ACHN (cell line): ENCODE measurements around the gene NKG7.
"Not testable (repeated sequence)": the region's sequence is repeated elsewhere in the genome, so short reads cannot be mapped to it uniquely, and the experiment has no call there.

Experiments
- DNase-seq: peaks from one replicate; pipeline ENCODE4 v3.0.0-alpha.2; 2015
- in situ Hi-C: cut with HindIII; loops from 2 replicates; pipeline ENCODE4 v1.10.0; 2017; ENCODE audit warnings: low sequenced_read_pairs, low pct_ligation_motif_present, low pct_unique_long_range_greater_than_20kb

The NKG7 gene, protein sequence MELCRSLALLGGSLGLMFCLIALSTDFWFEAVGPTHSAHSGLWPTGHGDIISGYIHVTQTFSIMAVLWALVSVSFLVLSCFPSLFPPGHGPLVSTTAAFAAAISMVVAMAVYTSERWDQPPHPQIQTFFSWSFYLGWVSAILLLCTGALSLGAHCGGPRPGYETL

DNA sequence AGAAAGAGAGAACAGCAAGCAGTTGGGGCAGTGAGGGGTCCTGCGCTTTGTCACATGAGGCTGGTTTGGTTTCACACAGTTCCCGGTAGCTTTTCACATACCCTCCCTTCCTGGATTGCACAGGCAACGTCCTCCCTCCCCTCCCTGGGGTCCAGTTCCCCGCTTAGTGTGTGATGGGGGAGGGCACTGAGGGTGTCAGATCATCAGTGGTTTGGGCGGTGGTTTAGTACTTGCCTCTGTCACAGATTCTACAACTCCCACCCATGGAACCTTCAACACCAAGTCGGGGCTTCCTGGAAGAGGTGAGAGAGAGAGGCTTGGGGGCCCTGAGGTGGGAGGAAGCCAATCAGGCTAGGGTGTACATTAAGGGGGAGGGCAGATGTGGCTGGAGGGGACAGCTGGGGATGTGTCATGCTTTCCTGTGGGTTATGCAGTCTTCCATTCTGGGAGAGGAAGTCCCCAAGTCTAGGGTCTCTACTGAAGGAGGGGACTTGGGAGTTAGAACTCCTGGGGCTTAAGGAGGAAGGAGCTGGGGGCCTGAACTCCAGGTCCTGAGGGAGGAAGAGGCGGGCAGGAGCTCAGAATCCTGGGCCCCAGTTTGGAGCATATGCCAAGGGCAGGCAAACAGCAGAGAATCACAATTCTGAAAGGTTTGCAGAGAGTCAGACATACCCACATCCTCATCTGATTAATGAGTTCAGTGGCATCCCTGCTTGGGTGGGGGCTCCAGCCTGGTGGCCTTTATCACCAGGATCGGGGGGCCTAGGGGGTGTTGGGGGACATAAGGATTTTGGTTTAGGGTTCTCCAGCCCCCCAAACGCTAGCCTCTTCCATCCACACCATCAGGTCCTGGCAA lies at the start of gene NKG7:
Gene NKG7, minus strand, starts transcription at position 6 of the 856 bp plus-strand sequence. CDS start 119 bp downstream, outside the sequence.
- no peak for DNase-seq
- in situ Hi-C loops = no loop called here

DNA sequence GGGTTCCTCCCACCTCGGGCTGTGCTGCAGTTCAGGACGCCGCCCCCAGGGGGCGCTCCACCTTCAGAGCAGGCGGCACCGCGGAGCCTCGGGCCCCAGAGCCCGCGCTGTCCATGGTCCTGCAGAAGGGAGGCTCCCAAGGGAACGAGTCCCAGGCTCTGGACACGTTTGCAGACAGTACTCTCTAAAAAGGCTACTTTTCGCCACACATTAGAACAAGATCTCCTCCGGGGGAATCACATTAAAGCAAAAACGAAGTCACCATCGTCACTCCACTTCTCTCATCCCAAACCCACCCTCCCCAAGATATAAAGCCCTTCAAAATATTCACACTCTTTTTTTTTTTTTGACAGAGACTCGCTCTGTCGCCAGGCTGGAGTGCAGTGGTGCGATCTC lies 49.6 kb upstream of the NKG7 start:
- DNase-seq = peak; percentile 77
- in situ Hi-C loops = no loop called here

DNA sequence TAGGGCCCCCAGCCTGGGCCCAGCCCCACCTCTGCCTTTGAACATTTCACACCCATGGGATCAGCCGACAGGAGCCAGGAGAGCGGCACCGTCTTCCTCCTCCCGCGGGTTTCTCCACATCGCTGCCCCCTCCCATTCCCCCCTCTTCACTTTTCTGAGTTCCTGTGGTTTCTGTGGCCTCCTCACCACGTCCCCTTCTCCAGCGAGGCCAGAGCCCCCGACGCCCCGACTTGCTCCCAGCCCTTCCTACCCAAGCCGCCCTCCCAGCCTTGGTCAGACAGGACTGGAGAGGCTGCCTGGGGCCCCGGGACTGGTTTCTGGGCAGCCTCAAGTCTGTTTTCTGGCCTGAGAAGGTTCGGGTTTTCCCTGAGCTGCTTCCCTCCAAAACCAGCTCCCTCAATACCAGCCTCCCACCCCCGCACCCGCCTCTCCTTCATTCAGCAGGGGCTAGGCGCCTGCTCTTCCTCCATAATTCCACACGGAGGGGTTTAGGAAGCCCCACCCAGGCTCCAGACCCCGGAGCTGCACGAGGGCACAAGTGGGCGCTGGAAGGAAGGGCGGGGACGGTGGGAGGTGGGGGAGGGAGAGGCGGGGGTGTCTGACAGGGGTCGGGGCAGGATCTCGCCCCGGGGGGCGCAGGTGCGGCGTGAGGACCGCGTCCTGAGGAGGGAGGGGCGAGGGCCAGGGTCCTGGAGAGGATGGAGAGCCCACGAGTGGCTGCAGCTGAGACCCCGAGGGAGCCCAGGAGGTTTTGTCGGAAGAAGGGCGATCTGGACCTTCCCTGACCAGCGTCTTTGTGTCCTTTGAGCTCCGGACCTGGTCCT lies 49.0 kb upstream of the NKG7 start:
- DNase-seq = no peak
- in situ Hi-C loops = no loop called here

DNA sequence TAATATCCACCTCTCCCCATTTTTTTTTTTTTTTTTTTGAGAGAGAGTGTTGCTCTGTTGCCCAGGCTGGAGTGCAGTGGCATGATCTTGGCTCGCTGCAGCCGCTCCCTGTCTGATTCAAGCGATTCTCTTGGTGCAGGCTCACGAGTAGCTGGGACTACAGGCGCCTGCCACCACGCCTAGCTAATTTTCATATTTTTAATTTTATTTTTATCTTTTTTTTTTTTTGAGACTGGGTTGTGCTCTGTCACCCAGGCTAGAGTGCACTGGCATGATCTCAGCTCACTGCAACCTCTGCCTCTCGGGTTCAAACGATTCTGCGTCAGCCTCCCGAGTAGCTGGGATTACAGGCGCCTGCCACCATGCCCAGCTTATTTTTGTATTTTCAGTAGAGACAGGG lies 48.1 kb upstream of the NKG7 start:
- DNase-seq, in situ Hi-C loops: not testable (repeated sequence)

DNA sequence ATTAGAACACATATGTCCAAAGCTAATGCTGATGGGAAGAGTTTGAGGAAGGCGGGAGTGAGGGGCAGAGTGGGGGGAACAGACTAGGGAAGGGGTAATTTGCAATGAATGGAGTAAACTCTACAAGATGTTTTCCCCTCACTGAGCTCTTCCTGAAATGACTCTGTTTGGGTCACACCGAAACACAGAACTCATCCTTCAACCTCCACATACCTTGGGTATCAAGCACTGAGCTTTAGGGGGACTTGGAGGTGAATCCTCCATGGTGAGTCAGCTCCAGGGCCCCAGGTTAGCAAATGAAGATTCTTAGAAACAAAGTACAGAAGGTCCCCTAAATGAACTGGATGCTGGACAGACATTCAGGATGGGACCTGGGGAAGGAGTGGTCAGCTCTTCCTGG lies 46.3 kb upstream of the NKG7 start:
- in situ Hi-C loops = no loop called here
- DNase-seq = no peak

DNA sequence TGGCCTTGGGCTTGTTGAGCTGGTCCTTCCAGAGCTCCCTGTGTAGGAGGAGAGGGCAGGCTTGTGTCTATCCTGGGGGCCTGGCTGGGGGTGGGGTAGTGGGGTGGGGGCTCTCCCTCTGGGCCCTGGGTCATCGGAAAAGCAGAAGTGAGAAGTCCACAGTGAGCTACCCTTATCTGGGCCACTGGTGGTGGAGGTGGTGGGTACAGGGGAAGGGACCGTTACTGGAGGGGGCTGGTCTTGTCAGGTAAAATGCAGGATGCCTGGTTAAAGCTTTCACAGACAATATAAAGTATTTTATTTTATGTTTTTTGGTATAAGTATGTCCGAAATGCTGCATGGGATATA lies 45.3 kb upstream of the NKG7 start:
- DNase-seq = no peak
- in situ Hi-C loops = no loop called here

DNA sequence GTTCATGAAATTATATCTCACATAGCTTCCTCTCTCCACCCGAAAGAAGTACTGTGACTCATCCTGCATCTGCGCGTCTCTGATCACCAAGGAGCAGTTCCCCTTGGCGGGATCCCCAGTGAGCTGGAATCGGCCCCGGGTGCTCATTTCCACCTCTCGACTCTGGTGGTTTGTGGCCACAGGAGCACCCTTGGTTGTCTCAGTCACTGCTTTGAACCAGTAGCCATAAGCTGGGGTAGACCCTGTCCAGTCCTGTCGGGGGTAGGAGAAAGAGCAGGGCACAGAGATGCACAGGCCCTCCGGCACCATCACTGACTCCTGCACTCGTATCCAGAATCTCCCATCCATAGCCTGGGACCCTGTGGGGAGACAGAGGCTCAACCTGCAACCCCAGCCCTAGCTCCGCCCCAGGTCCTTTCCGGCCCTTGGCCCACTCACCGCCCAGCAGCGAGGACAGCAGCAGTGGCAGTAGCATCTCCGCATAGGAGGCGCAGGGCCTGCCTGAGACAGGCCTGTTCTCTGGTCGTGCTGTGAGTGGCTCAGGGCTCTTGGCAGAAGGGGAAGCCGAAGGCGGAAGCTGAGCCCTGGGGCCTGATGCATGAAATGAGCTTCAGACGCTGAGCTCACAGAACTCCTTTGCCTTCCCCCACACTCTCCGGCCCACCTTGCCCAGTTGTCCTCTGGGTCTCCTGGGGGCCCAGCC lies 44.8 kb upstream of the NKG7 start, which contains the start of gene SIGLEC10:
Gene SIGLEC10, minus strand, starts transcription at position 536 of the 703 bp plus-strand sequence. Its CDS starts 61 bp downstream, at position 475.
- DNase-seq = no peak
- in situ Hi-C loops = no loop called here

DNA sequence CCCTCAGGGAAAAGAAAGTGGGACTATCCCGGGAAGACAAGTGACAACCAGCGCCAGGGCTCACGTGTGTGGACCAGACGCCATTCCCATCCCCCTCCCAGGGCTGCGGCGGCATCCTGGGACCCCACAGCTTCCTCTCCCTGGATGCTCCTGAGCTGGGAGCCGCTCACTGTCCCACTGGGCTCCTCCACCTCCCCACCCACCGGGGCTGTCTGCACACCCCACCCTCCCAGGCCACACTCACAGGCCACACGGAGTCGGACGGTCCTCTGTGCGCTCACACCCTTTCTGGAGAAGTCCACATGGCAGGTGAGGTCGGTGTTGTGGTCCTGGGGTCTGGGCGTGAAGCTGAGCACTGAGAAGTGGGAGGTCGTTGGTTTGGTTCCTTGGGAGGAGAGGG lies 44.0 kb upstream of the NKG7 start:
- in situ Hi-C loops, DNase-seq: not testable (repeated sequence)

DNA sequence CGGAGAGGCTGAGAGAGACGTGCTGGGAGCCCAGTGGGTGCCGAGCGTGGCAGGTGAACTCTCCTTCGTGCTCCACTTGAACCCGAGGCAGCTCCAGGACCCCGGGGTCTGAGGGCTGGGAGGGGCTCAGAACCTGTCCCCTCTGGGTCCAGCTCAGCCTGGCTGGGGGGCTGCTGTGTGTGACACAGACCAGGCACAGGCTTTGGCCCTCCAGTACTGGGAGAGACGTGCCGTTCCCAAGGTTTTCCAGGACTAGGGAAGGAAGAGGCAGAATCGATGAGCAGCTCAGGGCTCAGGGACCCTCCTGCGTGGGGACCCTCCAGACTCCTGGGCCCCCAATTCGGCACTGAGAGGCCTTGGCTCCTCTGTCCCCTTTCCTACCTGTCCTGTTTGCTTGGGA lies 42.7 kb upstream of the NKG7 start:
- in situ Hi-C loops = no loop called here

DNA sequence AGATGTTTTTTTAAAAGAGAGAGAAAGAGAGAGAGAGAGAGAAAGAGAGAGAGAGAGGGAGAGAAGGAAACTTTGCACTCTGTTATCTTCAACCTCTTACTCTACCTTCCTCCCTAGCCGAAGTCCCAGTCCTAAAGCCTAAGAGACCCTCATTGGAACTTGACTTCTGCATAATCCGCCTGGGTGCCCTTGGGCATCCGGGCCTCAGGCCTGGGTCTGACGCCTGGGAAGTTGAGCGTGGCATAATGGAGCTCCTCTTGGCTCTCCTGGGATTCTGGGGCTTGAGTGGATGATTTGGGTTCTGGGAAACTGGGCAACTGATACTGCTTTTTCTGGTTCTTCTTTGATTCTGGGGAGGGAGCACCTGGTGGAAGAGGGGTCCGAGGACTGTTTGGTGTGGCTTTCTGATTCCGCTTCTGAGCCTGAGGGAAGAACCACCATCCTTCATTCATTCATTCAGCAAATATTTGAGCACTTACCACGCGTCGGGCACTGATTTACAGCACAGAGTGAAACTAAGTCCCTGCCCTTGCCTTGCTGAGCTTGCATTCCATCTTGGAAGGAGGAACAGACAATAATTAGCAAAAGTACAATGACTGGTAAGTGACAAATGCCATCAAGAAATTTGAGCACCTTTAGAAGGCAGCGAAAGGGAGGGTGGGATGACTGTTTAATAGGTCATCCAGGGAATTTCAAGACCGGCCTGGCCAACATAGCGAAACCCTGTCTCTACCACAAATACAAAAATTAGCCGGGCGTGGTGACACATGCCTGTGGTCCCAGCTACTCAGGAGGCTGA lies 38.7 kb upstream of the NKG7 start:
- no peak for DNase-seq
- in situ Hi-C loops = no loop called here

More for the DNA sequence above, 42.7 kb upstream of the NKG7 start:
- DNase-seq = no peak

DNA sequence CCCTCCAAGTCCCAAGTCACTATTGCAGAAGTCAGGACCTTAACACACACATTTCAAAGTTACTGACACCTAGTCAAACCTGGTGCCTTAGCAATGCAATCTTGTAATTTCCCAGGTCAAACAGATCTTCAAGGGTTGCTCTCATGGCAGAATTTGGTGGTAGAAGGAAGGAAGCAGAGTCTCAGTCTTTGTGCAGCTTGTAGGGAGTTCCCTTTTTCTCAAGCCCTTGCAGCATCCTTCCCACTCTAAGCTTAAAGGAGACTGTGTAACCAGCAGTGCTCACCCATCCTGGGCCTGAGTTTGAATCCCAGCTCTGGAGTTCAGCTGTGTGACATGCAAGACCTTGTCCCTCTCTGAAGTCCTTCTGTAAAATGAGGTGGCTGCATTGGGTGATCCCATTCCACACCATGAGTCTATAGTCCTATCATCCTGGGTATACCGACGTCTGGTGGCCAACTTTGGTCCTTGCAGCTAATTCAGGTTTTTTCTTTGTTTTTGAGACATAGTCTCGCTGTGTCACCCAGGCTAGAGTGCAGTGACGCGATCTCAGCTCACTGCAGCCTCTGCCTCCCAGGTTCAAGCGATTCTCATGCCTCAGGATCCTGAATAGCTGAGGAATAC lies 35.2 kb upstream of the NKG7 start:
- DNase-seq = no peak
- in situ Hi-C loops = no loop called here

DNA sequence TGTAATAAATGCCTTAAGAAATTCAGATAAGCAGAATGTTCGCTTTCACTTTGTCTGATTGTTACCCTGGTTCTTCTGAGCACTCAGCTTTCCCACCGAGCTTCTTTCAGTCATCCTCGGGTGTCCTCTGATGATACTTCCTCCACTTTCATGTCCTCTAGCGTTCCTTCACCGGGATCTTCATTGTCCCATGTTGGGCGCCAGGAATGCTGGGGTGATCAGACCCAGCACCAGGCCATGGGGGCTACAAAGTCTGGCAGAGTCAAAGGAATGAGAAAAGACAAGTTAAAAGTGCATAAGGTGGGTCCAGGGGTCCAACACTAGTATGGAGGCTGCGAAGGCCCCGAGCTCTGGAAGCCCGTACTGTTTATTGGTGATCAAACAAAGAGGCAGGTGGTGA lies 29.7 kb upstream of the NKG7 start:
- in situ Hi-C loops = no loop called here
- DNase-seq = no peak

DNA sequence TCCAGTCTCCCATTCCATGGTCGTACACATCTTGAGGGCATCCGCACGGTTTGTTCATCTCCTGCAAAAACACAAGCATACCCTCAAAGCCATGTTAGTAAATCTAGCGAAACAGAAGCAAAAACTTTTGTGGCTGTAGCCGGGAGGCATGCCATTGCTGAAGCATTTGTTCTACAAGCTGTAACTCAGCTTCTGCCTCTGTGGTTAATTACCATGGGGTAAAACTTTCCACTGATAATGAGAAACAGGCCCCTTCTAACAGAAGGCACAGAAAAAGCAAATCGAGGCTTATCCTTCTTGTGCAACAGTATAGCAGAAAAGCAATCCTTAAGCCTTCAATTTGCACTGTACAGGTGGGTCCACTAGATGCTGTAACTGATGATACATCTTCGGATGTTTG lies 27.5 kb upstream of the NKG7 start:
- in situ Hi-C loops, DNase-seq: not testable (repeated sequence)

DNA sequence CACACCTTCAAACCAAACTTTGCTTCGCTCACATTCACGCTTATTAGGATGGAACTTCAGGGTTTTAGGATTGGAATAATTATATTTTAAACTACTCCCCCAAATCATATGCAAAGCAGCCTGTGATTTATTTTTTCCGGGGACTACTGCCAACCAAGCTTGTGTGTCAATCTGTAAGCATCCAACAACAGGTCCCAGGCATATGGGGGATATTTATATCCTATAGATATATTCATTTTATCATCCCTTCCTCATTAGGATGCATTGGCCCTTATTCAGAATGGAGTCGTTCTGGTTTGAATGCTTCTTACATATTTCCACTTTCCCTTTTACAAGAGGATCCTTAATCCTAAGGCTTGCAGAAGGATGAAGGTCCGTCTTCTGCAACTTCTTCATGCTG lies 26.8 kb upstream of the NKG7 start:
- no peak for DNase-seq
- in situ Hi-C loops = no loop called here

DNA sequence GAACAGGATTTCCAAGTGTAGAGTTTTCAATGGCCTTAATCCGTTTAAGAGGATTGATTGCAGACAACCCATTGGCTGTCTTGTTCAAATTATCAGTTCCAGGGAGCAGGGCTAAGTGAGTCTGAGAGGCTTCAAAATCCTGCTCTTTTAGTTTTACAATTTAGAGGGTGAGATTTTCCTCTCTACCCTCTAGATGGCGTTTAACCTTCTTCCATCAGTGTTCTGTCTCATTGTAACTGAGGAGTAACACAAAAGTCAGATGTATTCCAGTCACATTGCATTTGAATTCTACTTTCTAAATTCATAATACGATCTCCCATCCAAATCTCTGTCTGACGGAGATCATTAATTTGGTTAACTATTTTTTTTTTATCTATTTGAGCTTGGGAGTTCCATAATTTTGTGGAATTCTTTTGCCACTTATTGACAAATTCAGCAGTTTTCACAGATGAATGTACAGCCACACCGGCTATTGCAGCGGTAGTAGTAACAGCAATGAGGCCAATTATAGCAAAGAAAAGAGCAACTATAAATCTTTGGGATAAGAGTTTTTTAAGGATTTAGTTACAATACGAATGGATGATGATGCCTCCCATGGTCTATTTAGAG lies 25.7 kb upstream of the NKG7 start:
- in situ Hi-C loops = no loop called here
- DNase-seq = peak; percentile 30

DNA sequence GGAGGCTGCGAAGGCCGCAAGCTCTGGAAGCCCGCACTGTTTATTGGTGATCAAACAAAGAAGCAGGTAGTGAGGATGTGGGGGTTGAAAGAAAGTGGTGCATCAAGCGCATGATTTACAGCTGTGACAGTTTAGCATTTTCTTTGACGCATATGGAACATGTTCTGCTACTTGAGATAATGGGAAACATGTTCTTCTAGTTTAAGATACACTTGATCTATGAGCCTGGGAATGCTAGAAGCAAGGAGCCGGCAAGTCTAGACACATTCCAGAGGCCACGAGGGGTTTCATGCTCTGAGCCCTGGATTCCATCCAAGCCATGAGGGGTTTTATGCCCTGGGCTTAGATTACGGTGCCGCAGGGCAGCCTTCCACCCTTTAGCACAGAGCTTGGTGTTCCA lies 25.0 kb upstream of the NKG7 start:
- in situ Hi-C loops, DNase-seq: not testable (repeated sequence)

DNA sequence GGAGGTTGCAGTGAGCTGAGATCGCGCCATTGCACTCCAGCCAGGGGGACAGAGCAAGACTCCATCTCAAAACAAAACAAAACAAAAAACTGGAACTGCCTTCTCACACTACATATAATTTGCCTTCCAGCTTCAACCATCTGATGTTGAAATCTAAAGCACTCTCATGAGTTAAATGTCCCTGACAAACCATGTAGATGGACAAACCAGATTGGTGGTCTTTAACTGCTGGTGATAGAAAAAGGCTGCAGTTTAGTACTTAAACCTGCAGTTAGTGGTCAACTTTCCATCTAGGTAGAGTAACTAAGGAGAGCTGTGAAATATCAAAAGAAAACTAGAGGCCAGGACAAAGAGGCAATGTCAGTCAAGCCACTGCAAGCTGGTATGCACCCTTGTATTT lies 23.7 kb upstream of the NKG7 start:
- DNase-seq = no peak
- in situ Hi-C loops = no loop called here
